Measurements from ENCODE around the gene HILPDA. TPM values are rescaled to one million over a fixed set of nuclear protein-coding genes. Genes with fewer than 3 reads are reported as not detected.

Gene HILPDA
- total RNA-seq, 2 experiments from 2014 or later, result 344 to 362 TPM

GRCh38 chr7:128422842-128423241 is 32.8 kb upstream of the HILPDA start:
- peak; percentile 50 for DNase-seq
- POLR2A ChIA-PET, result interaction anchor here (1.0 kb wide), 1 partner anchor 9 kb away, joined by 4 read pairs; no protein-coding TSS in a partner anchor
- peak; percentile 69 for ATAC-seq

GRCh38 chr7:128424686-128425275 is 30.9 kb upstream of the HILPDA start:
- no peaks in the 10 kb centered on the region for H3K36me3 Mint-ChIP-seq (ENCODE audit: low read depth)
- ATAC-seq, result no peak
- no peak overlapping the region for H3K27ac Mint-ChIP-seq
- H3K4me3 Mint-ChIP-seq, result no peak overlapping the region
- TF ChIP-seq CTCF (IDR thresholded peaks at IDR 0.05), result no peak
- H3K9me3 Mint-ChIP-seq, result no peaks in the 10 kb centered on the region
- H3K27me3 Mint-ChIP-seq, result peaks cover 12% of the 10 kb centered on the region
- ChIA-PET POLR2A (interaction anchor here (1.1 to 1.2 kb wide), 3 partner anchors 31 to 51 kb away, joined by 3 to 4 read pairs (median 3); partner anchors contain the start of gene HILPDA), CTCF (interaction anchor here (0.6 to 15.2 kb wide), 28 partner anchors 7 to 459 kb away, joined by 3 to 345 read pairs (median 13); partner anchors contain the start of genes GARIN1A, HILPDA, IMPDH1 and RBM28)
- no peak for DNase-seq
- intact Hi-C loops (cut with micrococcal nuclease), result no loop called here
- peaks cover 19% of the 10 kb centered on the region for H3K4me1 Mint-ChIP-seq (ENCODE audit: low read depth)

More at GRCh38 chr7:128422842-128423241, 32.8 kb upstream of the HILPDA start:
- TF ChIP-seq CTCF (IDR thresholded peaks at IDR 0.05), result no peak
- H3K36me3 Mint-ChIP-seq (ENCODE audit: low read depth), result no peaks in the 10 kb centered on the region
- intact Hi-C loops (cut with micrococcal nuclease), result no loop called here
- CTCF ChIA-PET, result interaction anchor here (6.0 to 15.2 kb wide), 5 partner anchors 10 to 75 kb away, joined by 58 to 345 read pairs (median 155); partner anchors contain the start of gene IMPDH1
- peaks cover 1% of the 10 kb centered on the region for H3K27me3 Mint-ChIP-seq
- no peak overlapping the region for H3K27ac Mint-ChIP-seq
- no peaks in the 10 kb centered on the region for H3K9me3 Mint-ChIP-seq
- no peak overlapping the region for H3K4me3 Mint-ChIP-seq
- H3K4me1 Mint-ChIP-seq (ENCODE audit: low read depth), result peaks cover 15% of the 10 kb centered on the region

GRCh38 chr7:128425850-128426249 is 29.8 kb upstream of the HILPDA start:
- no peaks in the 10 kb centered on the region for H3K9me3 Mint-ChIP-seq
- ATAC-seq (peak; percentile 82), DNase-seq (peak; percentile 93)
- H3K27ac Mint-ChIP-seq, result no peak overlapping the region
- ChIA-PET CTCF (interaction anchor here (0.6 to 15.2 kb wide), 34 partner anchors 10 to 245 kb away, joined by 3 to 345 read pairs (median 8); partner anchors contain the start of genes GARIN1A, HILPDA, IMPDH1 and METTL2B), POLR2A (interaction anchor here (1.0 to 7.6 kb wide), 5 partner anchors 9 to 35 kb away, joined by 3 to 46 read pairs (median 5); no protein-coding TSS in a partner anchor)
- peaks cover 12% of the 10 kb centered on the region for H3K27me3 Mint-ChIP-seq
- intact Hi-C loops (cut with micrococcal nuclease), result no loop called here
- H3K36me3 Mint-ChIP-seq (ENCODE audit: low read depth), result no peaks in the 10 kb centered on the region
- no peak overlapping the region for H3K4me3 Mint-ChIP-seq
- peak; percentile 97 for TF ChIP-seq CTCF (IDR thresholded peaks at IDR 0.05)
- peaks cover 21% of the 10 kb centered on the region for H3K4me1 Mint-ChIP-seq (ENCODE audit: low read depth)

GRCh38 chr7:128427289-128427891 is 28.3 kb upstream of the HILPDA start:
- intact Hi-C loops (cut with micrococcal nuclease), result loop anchor here (1.0 kb wide), 1 partner anchor 32 kb away; no protein-coding TSS in a partner anchor
- no peaks in the 10 kb centered on the region for H3K9me3 Mint-ChIP-seq
- no peaks in the 10 kb centered on the region for H3K36me3 Mint-ChIP-seq (ENCODE audit: low read depth)
- peak; percentile 97 for TF ChIP-seq CTCF (IDR thresholded peaks at IDR 0.05)
- POLR2A ChIA-PET, result interaction anchor here (1.3 to 7.6 kb wide), 4 partner anchors 11 to 49 kb away, joined by 3 to 46 read pairs (median 6); partner anchors contain the start of genes HILPDA and METTL2B
- no peak overlapping the region for H3K4me3 Mint-ChIP-seq
- CTCF ChIA-PET, result interaction anchor here (0.7 to 15.2 kb wide), 41 partner anchors 9 to 454 kb away, joined by 3 to 345 read pairs (median 7); partner anchors contain the start of genes GARIN1A, HILPDA, IMPDH1 and METTL2B
- H3K27ac Mint-ChIP-seq, result no peak overlapping the region
- DNase-seq, result peak; percentile 50
- H3K4me1 Mint-ChIP-seq (ENCODE audit: low read depth), result peaks cover 15% of the 10 kb centered on the region
- H3K27me3 Mint-ChIP-seq, result peaks cover 14% of the 10 kb centered on the region
- ATAC-seq, result peak; percentile 59
